Neural progenitor cell (in vitro differentiated cells): ENCODE results near the gene LINGO3. TPM values are rescaled to one million over a fixed set of nuclear protein-coding genes. Genes with fewer than 3 reads are reported as not detected.
"Not testable (repeated sequence)": the region's sequence is repeated elsewhere in the genome, so short reads cannot be mapped to it uniquely, and the experiment has no call there.

ENCODE experiments used
- DNase-seq: peaks from one replicate; pipeline ENCODE4 v3.0.0-alpha.2; 2016; ENCODE audit warnings: low spot score
- H2AFZ ChIP-seq: fragments of 200-600 bp; sonication (generic); replicated peaks from 2 replicates; pipeline ENCODE4 v1.6.1; 2016; ENCODE audit warnings: antibody characterized with exemption
- H3F3A ChIP-seq: fragments of 200-600 bp; sonication (generic); 2 replicates; pipeline ENCODE4 v1.6.1; 2016; ENCODE audit warnings: antibody characterized with exemption, low read depth
- H3K27ac ChIP-seq: fragments of 200-600 bp; sonication (generic); 2 replicates; pipeline ENCODE4 v1.5.1; 2016; ENCODE audit warnings: mild to moderate bottlenecking
- H3K27me3 ChIP-seq: fragments of 200-600 bp; sonication (generic); 2 replicates; pipeline ENCODE4 v1.6.1; 2016; ENCODE audit warnings: mild to moderate bottlenecking, moderate library complexity
- H3K36me3 ChIP-seq: fragments of 200-600 bp; sonication (generic); 2 replicates; pipeline ENCODE4 v1.5.1; 2016
- H3K4me1 ChIP-seq: fragments of 200-600 bp; sonication (generic); 2 replicates; pipeline ENCODE4 v1.6.1; 2016; ENCODE audit warnings: mixed run types
- H3K4me2 ChIP-seq: fragments of 200-600 bp; sonication (generic); 2 replicates; pipeline ENCODE4 v1.6.1; 2016
- H3K4me3 ChIP-seq: fragments of 200-600 bp; sonication (generic); 2 replicates; pipeline ENCODE4 v1.5.1; 2016
- H3K79me2 ChIP-seq: fragments of 200-600 bp; sonication (generic); 2 replicates; pipeline ENCODE4 v1.6.1; 2016; ENCODE audit warnings: low read depth
- H3K9ac ChIP-seq: fragments of 200-600 bp; sonication (generic); 2 replicates; pipeline ENCODE4 v1.6.1; 2016
- H3K9me3 ChIP-seq: fragments of 200-600 bp; sonication (generic); 2 replicates; pipeline ENCODE4 v1.5.1; 2016; ENCODE audit warnings: low read depth
- H4K20me1 ChIP-seq: fragments of 200-600 bp; sonication (generic); 2 replicates; pipeline ENCODE4 v1.6.1; 2016; ENCODE audit warnings: low read depth
- H3K27ac Mint-ChIP-seq: 3 replicates; pipeline ENCODE4 v1.8.0; 2021; ENCODE audit warnings: mixed read lengths
- H3K27me3 Mint-ChIP-seq: 2 replicates; pipeline ENCODE4 v1.8.0; 2022; ENCODE audit warnings: low read depth, mild to moderate bottlenecking, inconsistent platforms, moderate library complexity, mixed read lengths; ENCODE audit not compliant: insufficient read depth
- H3K36me3 Mint-ChIP-seq: 3 replicates; pipeline ENCODE4 v1.8.0; 2021; ENCODE audit warnings: mixed read lengths
- H3K4me1 Mint-ChIP-seq: 3 replicates; pipeline ENCODE4 v1.8.0; 2021; ENCODE audit warnings: mixed read lengths
- H3K4me3 Mint-ChIP-seq: 3 replicates; pipeline ENCODE4 v1.8.0; 2021; ENCODE audit warnings: mild to moderate bottlenecking, moderate library complexity, mixed read lengths
- H3K9me3 Mint-ChIP-seq: 3 replicates; pipeline ENCODE4 v1.8.0; 2020; ENCODE audit warnings: mixed read lengths
- EZH2 ChIP-seq: fragments of 200-600 bp; sonication (generic); IDR thresholded peaks from 2 replicates; pipeline ENCODE4 v1.6.1; 2017; ENCODE audit warnings: antibody characterized with exemption, mild to moderate bottlenecking, moderate library complexity
- EZH2phosphoT487 ChIP-seq: fragments of 200-600 bp; sonication (generic); IDR thresholded peaks from 2 replicates; pipeline ENCODE4 v1.6.1; 2017; ENCODE audit warnings: antibody characterized with exemption
- total RNA-seq: library from RNA; depleted of rRNA; stranded (reverse); fragments of >200 nt; gene quantifications from 2 replicates; pipeline ENCODE4 v1.2.3, GENCODE V29; 2015; ENCODE audit warnings: low replicate concordance
- TF ChIP-seq, protein P1 (sequence below): fragments of 200-600 bp; sonication (generic); IDR thresholded peaks from 2 replicates; pipeline ENCODE4 v1.5.1; 2017; ENCODE audit warnings: antibody characterized with exemption, mild to moderate bottlenecking

The LINGO3 gene
- total RNA-seq, 1 donor from 2014 or later, result not detected

DNA sequence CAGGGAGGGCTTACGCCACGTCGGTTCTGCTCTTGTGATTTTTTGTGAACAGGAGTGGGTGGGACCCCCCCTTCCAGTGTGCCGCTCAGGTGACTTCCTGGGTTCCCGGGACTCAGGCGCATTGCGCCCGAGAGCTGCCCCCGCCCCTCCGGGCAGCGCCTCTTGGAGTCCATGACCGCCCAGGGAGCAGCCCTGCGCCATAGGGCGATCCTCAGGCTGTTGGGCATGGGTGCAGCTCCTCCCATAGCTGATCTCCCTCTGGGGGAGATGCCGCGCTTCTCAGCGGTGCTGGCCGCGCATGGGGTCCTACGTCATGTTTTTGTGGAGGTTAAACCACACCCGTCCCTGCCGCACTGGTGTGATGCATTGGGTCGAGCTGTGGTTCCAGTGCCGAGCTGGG, 44.2 kb upstream of the LINGO3 start:
- Histone ChIP-seq H3K4me3 (no peak overlapping the region), H3F3A (peaks cover 10% of the 10 kb centered on the region), H3K9me3 (no peaks in the 10 kb centered on the region), H3K4me2 (no peak overlapping the region), H2AFZ (no peak overlapping the region), H3K79me2 (no peaks in the 10 kb centered on the region), H3K27me3 (no peaks in the 10 kb centered on the region), H4K20me1 (no peaks in the 10 kb centered on the region), H3K4me1 (no peaks in the 10 kb centered on the region), H3K27ac (no peak overlapping the region), H3K9ac (no peak overlapping the region), H3K36me3 (no peaks in the 10 kb centered on the region)
- Mint-ChIP-seq H3K9me3 (no peaks in the 10 kb centered on the region), H3K36me3 (no peaks in the 10 kb centered on the region), H3K4me3 (no peak overlapping the region), H3K4me1 (no peaks in the 10 kb centered on the region), H3K27ac (no peak overlapping the region), H3K27me3 (peaks cover 5% of the 10 kb centered on the region)
- no peak for DNase-seq
- TF ChIP-seq EZH2 (no peak), EZH2phosphoT487 (no peak)
- TF ChIP-seq, protein P1, sequence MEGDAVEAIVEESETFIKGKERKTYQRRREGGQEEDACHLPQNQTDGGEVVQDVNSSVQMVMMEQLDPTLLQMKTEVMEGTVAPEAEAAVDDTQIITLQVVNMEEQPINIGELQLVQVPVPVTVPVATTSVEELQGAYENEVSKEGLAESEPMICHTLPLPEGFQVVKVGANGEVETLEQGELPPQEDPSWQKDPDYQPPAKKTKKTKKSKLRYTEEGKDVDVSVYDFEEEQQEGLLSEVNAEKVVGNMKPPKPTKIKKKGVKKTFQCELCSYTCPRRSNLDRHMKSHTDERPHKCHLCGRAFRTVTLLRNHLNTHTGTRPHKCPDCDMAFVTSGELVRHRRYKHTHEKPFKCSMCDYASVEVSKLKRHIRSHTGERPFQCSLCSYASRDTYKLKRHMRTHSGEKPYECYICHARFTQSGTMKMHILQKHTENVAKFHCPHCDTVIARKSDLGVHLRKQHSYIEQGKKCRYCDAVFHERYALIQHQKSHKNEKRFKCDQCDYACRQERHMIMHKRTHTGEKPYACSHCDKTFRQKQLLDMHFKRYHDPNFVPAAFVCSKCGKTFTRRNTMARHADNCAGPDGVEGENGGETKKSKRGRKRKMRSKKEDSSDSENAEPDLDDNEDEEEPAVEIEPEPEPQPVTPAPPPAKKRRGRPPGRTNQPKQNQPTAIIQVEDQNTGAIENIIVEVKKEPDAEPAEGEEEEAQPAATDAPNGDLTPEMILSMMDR, result no peak

DNA sequence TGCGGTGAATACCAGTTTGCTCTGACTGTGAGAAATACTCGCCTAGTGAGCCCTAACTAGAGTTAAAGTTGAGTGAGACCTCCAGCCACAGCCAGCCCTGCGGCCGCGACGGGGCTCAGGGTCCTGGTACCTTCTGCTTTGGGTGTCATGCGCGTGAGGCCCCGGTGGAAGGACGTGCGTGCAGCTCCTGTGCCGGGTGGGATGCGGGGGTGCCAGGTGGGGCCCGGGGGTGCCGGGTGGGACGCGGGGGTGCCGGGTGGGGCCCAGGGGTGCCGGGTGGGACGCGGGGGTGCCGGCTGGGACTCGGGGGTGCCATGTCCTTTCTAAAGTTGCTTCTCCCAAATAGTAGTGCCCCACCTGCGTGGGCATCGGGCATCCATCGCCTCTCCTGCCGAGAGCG, 43.6 kb upstream of the LINGO3 start:
- no peaks in the 10 kb centered on the region for H3K36me3 Mint-ChIP-seq
- H3K9me3 ChIP-seq, result no peaks in the 10 kb centered on the region
- H3K27ac ChIP-seq, result no peak overlapping the region
- no peaks in the 10 kb centered on the region for H3K79me2 ChIP-seq
- no peaks in the 10 kb centered on the region for H3K27me3 ChIP-seq
- no peaks in the 10 kb centered on the region for H3K9me3 Mint-ChIP-seq
- no peak overlapping the region for H3K4me3 Mint-ChIP-seq
- no peak overlapping the region for H3K4me2 ChIP-seq
- H3K27ac Mint-ChIP-seq, result no peak overlapping the region
- DNase-seq, result no peak
- no peaks in the 10 kb centered on the region for H3K4me1 ChIP-seq
- TF ChIP-seq EZH2phosphoT487 (no peak), EZH2 (no peak)
- TF ChIP-seq, protein P1, result no peak
- H2AFZ ChIP-seq, result no peak overlapping the region
- peaks cover 5% of the 10 kb centered on the region for H3K27me3 Mint-ChIP-seq
- H3K4me3 ChIP-seq, result no peak overlapping the region
- no peaks in the 10 kb centered on the region for H3K36me3 ChIP-seq
- no peaks in the 10 kb centered on the region for H3K4me1 Mint-ChIP-seq
- no peaks in the 10 kb centered on the region for H4K20me1 ChIP-seq
- no peak overlapping the region for H3K9ac ChIP-seq
- peaks cover 10% of the 10 kb centered on the region for H3F3A ChIP-seq

DNA sequence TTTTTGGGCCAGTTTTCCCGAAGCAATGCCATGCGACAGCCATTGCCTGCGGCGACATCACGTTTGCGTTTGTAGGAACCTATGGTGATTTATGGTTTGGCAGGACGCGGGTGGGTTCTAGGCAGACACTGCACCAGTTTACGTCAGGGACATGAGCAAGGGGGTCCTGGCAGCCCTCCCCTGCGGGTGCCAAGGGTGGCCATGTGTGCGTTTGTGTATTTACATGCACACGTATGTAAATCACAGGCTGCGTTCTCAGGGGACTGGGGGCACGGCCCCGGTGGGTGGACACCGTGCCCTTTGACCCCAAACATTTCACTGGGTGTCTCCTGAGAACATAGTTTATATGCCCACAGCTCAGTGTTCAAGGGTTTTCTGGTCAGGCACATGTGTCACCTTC, 42.7 kb upstream of the LINGO3 start:
- Histone ChIP-seq H3K79me2 (no peaks in the 10 kb centered on the region), H3K4me2 (no peak overlapping the region), H3F3A (peaks cover 4% of the 10 kb centered on the region), H3K27ac (no peak overlapping the region), H3K9ac (no peak overlapping the region), H3K36me3 (no peaks in the 10 kb centered on the region), H4K20me1 (no peaks in the 10 kb centered on the region), H3K9me3 (no peaks in the 10 kb centered on the region), H2AFZ (no peak overlapping the region), H3K4me1 (no peaks in the 10 kb centered on the region), H3K27me3 (no peaks in the 10 kb centered on the region), H3K4me3 (no peak overlapping the region)
- no peaks in the 10 kb centered on the region for H3K4me1 Mint-ChIP-seq
- H3K27ac Mint-ChIP-seq, result no peak overlapping the region
- H3K9me3 Mint-ChIP-seq, result no peaks in the 10 kb centered on the region
- H3K4me3 Mint-ChIP-seq, result no peak overlapping the region
- TF ChIP-seq, protein P1, result no peak
- TF ChIP-seq EZH2 (no peak), EZH2phosphoT487 (no peak)
- DNase-seq, result no peak
- H3K36me3 Mint-ChIP-seq, result peaks cover 2% of the 10 kb centered on the region
- no peaks in the 10 kb centered on the region for H3K27me3 Mint-ChIP-seq

DNA sequence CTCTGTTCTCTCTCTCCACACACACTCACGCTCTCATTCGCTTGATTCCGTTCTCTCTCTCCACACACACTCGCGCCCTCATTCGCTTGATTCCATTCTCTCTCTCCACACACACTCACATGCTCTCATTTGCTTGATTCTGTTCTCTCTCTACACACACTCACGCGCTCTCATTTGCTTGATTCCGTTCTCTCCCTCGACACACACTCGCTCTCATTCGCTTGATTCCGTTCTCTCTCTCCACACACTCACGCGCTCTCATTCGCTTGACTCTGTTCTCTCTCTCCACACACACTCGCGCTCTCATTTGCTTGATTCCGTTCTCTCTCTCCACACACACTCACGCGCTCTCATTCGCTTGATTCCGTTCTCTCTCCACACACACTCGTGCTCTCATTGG, 41.9 kb upstream of the LINGO3 start:
- not testable (repeated sequence) for H4K20me1 ChIP-seq, DNase-seq, H3K79me2 ChIP-seq, H3K36me3 ChIP-seq, H3K27ac Mint-ChIP-seq, H3K9me3 Mint-ChIP-seq, H3K27me3 ChIP-seq, H3K36me3 Mint-ChIP-seq, H3K9me3 ChIP-seq, H3K4me3 Mint-ChIP-seq, H3K4me1 ChIP-seq, H3K27ac ChIP-seq, H2AFZ ChIP-seq, H3K4me1 Mint-ChIP-seq, H3K27me3 Mint-ChIP-seq, H3K4me2 ChIP-seq, H3F3A ChIP-seq, H3K9ac ChIP-seq, H3K4me3 ChIP-seq
